H9 (cell line): ENCODE measurements around the gene ACTN2. TPM values are rescaled to one million over a fixed set of nuclear protein-coding genes. Genes with fewer than 3 reads are reported as not detected.

Source experiments
- DNase-seq: peaks from one replicate; pipeline ENCODE4 v3.0.0-alpha.2; 2017
- H2AFZ ChIP-seq: one replicate; pipeline ENCODE4 v1.6.1; 2013; ENCODE audit warnings: mild to moderate bottlenecking, low read length, control low read depth, moderate library complexity
- H2AK5ac ChIP-seq: 2 replicates; pipeline ENCODE4 v1.6.1; 2013; ENCODE audit warnings: low read length, control low read depth, mixed read lengths; ENCODE audit not compliant: insufficient read length
- H2BK120ac ChIP-seq: one replicate; pipeline ENCODE4 v1.6.1; 2013; ENCODE audit warnings: low read depth, mild to moderate bottlenecking, low read length, control low read depth, inconsistent platforms; ENCODE audit not compliant: poor library complexity, severe bottlenecking
- H2BK12ac ChIP-seq: 2 replicates; pipeline ENCODE4 v1.6.1; 2013; ENCODE audit warnings: low read length, control low read depth, mixed read lengths, low read depth; ENCODE audit not compliant: insufficient read length
- H2BK15ac ChIP-seq: 2 replicates; pipeline ENCODE4 v1.6.1; 2013; ENCODE audit warnings: low read depth, low read length, control low read depth
- H2BK20ac ChIP-seq: one replicate; pipeline ENCODE4 v1.6.1; 2013; ENCODE audit warnings: low read depth, mild to moderate bottlenecking, low read length, control low read depth, inconsistent platforms; ENCODE audit not compliant: poor library complexity, severe bottlenecking
- H2BK5ac ChIP-seq: 2 replicates; pipeline ENCODE4 v1.6.1; 2013; ENCODE audit warnings: low read length, control low read depth, mixed read lengths; ENCODE audit not compliant: insufficient read length
- H3K14ac ChIP-seq: 2 replicates; pipeline ENCODE4 v1.6.1; 2013; ENCODE audit warnings: low read length, control low read depth; ENCODE audit not compliant: insufficient read depth
- H3K18ac ChIP-seq: 2 replicates; pipeline ENCODE4 v1.6.1; 2013; ENCODE audit warnings: low read depth, mild to moderate bottlenecking, mixed read lengths, low read length, control low read depth; ENCODE audit not compliant: insufficient read length
- H3K23ac ChIP-seq: 2 replicates; pipeline ENCODE4 v1.6.1; 2013; ENCODE audit warnings: low read length, control low read depth, mixed read lengths, low read depth; ENCODE audit not compliant: insufficient read length
- H3K23me2 ChIP-seq: 2 replicates; pipeline ENCODE4 v1.6.1; 2013; ENCODE audit warnings: low read depth, mild to moderate bottlenecking, mixed read lengths, low read length, control low read depth; ENCODE audit not compliant: insufficient read length, poor library complexity, severe bottlenecking
- H3K27ac ChIP-seq: 2 replicates; pipeline ENCODE4 v1.5.1; 2013; ENCODE audit warnings: low read length, control low read depth, mixed read lengths, low read depth; ENCODE audit not compliant: insufficient read length
- H3K27me3 ChIP-seq: 2 replicates; pipeline ENCODE4 v1.6.1; 2013; ENCODE audit warnings: low read length, control low read depth, inconsistent platforms; ENCODE audit not compliant: insufficient read depth
- H3K4ac ChIP-seq: 2 replicates; pipeline ENCODE4 v1.6.1; 2013; ENCODE audit warnings: low read depth, mild to moderate bottlenecking, control low read depth, inconsistent platforms, low read length, moderate library complexity
- H3K4me1 ChIP-seq: 2 replicates; pipeline ENCODE4 v1.6.1; 2013; ENCODE audit warnings: low read length, control low read depth, inconsistent platforms; ENCODE audit not compliant: insufficient read depth
- H3K4me2 ChIP-seq: 2 replicates; pipeline ENCODE4 v1.6.1; 2013; ENCODE audit warnings: low read length, control low read depth, mixed read lengths; ENCODE audit not compliant: insufficient read length, insufficient read depth
- H3K56ac ChIP-seq: 2 replicates; pipeline ENCODE4 v1.6.1; 2013; ENCODE audit warnings: low read depth, mild to moderate bottlenecking, mixed read lengths, low read length, control low read depth; ENCODE audit not compliant: insufficient read length
- H3K79me1 ChIP-seq: 2 replicates; pipeline ENCODE4 v1.6.1; 2013; ENCODE audit warnings: low read depth, mild to moderate bottlenecking, moderate library complexity, low read length, control low read depth, inconsistent platforms; ENCODE audit not compliant: insufficient read depth, poor library complexity, severe bottlenecking
- H3K79me2 ChIP-seq: 2 replicates; pipeline ENCODE4 v1.6.1; 2013; ENCODE audit warnings: low read length, control low read depth, inconsistent platforms; ENCODE audit not compliant: insufficient read depth
- H3K9ac ChIP-seq: 2 replicates; pipeline ENCODE4 v1.6.1; 2013; ENCODE audit warnings: low read length, control low read depth, mixed read lengths; ENCODE audit not compliant: insufficient read length; ENCODE audit errors: extremely low read depth
- H3K9me3 ChIP-seq: one replicate; pipeline ENCODE4 v1.6.1; 2013; ENCODE audit warnings: low read depth, low read length, inconsistent platforms; ENCODE audit not compliant: control insufficient read depth
- H3T11ph ChIP-seq: one replicate; pipeline ENCODE4 v1.6.1; 2013; ENCODE audit warnings: mild to moderate bottlenecking, low read length, control low read depth, inconsistent platforms
- H4K20me1 ChIP-seq: one replicate; pipeline ENCODE4 v1.6.1; 2013; ENCODE audit not compliant: control insufficient read depth, insufficient read length, insufficient read depth
- H4K5ac ChIP-seq: 2 replicates; pipeline ENCODE4 v1.6.1; 2013; ENCODE audit warnings: low read depth, mild to moderate bottlenecking, mixed read lengths, low read length, control low read depth; ENCODE audit not compliant: insufficient read length
- H4K8ac ChIP-seq: replicated peaks from 2 replicates; pipeline ENCODE4 v1.6.1; 2013; ENCODE audit warnings: low read length, control low read depth, mixed read lengths, low read depth; ENCODE audit not compliant: insufficient read length
- H4K91ac ChIP-seq: 2 replicates; pipeline ENCODE4 v1.6.1; 2013; ENCODE audit warnings: low read depth, mild to moderate bottlenecking, moderate library complexity, mixed read lengths, low read length, control low read depth; ENCODE audit not compliant: insufficient read length
- H3K27ac Mint-ChIP-seq, 3 experiments: 2 replicates in 2 of 3; 3 replicates in 1 of 3; pipeline ENCODE4 v1.8.0; 2020 to 2021; ENCODE audit warnings: mixed read lengths in 3 of 3, mild to moderate bottlenecking in 1 of 3, moderate library complexity in 1 of 3
- H3K27me3 Mint-ChIP-seq: 2 replicates; pipeline ENCODE4 v1.8.0; 2021; ENCODE audit warnings: low read depth, mild to moderate bottlenecking, moderate library complexity, mixed read lengths
- H3K36me3 Mint-ChIP-seq, 3 experiments: 2 replicates in 2 of 3; 3 replicates in 1 of 3; pipeline ENCODE4 v1.8.0; 2020 to 2021; ENCODE audit warnings: low read depth in 3 of 3, mixed read lengths in 3 of 3; ENCODE audit not compliant: insufficient read depth in 1 of 3
- H3K4me1 Mint-ChIP-seq, 2 experiments: 2 replicates each; pipeline ENCODE4 v1.8.0; 2020; ENCODE audit warnings: mixed read lengths in 2 of 2
- H3K4me3 Mint-ChIP-seq, 2 experiments: 2 replicates in 1 of 2; 3 replicates in 1 of 2; pipeline ENCODE4 v1.8.0; 2020 to 2021; ENCODE audit warnings: mild to moderate bottlenecking in 2 of 2, mixed read lengths in 2 of 2, moderate library complexity in 1 of 2
- H3K9me3 Mint-ChIP-seq, 2 experiments: 2 replicates in 1 of 2; 3 replicates in 1 of 2; pipeline ENCODE4 v1.8.0; 2020; ENCODE audit warnings: mild to moderate bottlenecking in 2 of 2, mixed read lengths in 2 of 2, moderate library complexity in 1 of 2
- CTCF ChIP-seq: fragments of 200-600 bp; sonication (generic); conservative IDR thresholded peaks from 3 replicates; pipeline ENCODE4 v1.8.0; 2021; ENCODE audit warnings: antibody characterized with exemption, mild to moderate bottlenecking
- WGBS: extraction: QIAGEN DNeasy Blood & Tissue Kit; methylation state at CpG from one replicate; pipeline ENCODE4 v1.1.7; 2013; ENCODE audit warnings: missing lambda C conversion rate, low lambda C conversion rate, mixed read lengths; ENCODE audit not compliant: insufficient read length; ENCODE audit errors: extremely low coverage; 5-methylcytosine and 5-hydroxymethylcytosine counted together
- total RNA-seq: library from RNA; stranded (reverse); gene quantifications from 2 replicates; pipeline ENCODE4 v1.2.1, GENCODE V29; 2021

The ACTN2 gene
- total RNA-seq, 1 experiment from 2014 or later: 2.3 TPM

- no peak for TF ChIP-seq CTCF
- no peaks in the 10 kb centered on the region for H3K27me3 Mint-ChIP-seq
- H3K27ac Mint-ChIP-seq: peak overlapping the region in 1 of 3 experiments; percentile 31; a peak in 1 of 7 replicates
These were observed 50.5 kb downstream of the ACTN2 start for GRCh38 chr1:236736761-236737160.

More at GRCh38 chr1:236736761-236737160, 50.5 kb downstream of the ACTN2 start:
- Mint-ChIP-seq H3K4me1 (peaks cover 8 to 15% of the 10 kb centered on the region in 2 experiments; a peak in 3 of 4 replicates), H3K9me3 (no peaks in the 10 kb centered on the region; a peak in 1 of 5 replicates), H3K4me3 (no peak overlapping the region), H3K36me3 (peaks cover 6 to 14% (median 6%) of the 10 kb centered on the region in 3 experiments; a peak in 6 of 7 replicates)
- Histone ChIP-seq H3K79me1 (no peaks in the 10 kb centered on the region), H3T11ph (no peak overlapping the region), H3K9ac (no peak overlapping the region), H3K23ac (no peak overlapping the region), H2BK120ac (no peak overlapping the region), H3K14ac (no peak overlapping the region), H3K9me3 (no peaks in the 10 kb centered on the region), H2AK5ac (no peak overlapping the region), H2BK15ac (no peak overlapping the region), H3K56ac (no peak overlapping the region), H2BK12ac (no peak overlapping the region), H2AFZ (no peak overlapping the region), H2BK5ac (no peak overlapping the region), H4K5ac (no peak overlapping the region), H3K79me2 (no peaks in the 10 kb centered on the region), H3K27ac (no peak overlapping the region), H4K8ac (no peak overlapping the region), H3K23me2 (no peaks in the 10 kb centered on the region), H3K4ac (no peak overlapping the region), H4K20me1 (no peaks in the 10 kb centered on the region), H4K91ac (no peak overlapping the region), H3K4me1 (peaks cover 3% of the 10 kb centered on the region; the same call in 1 of the 2 replicates), H3K4me2 (no peak overlapping the region), H3K18ac (no peak overlapping the region), H2BK20ac (no peak overlapping the region), H3K27me3 (no peaks in the 10 kb centered on the region)
- no CpG with 5 or more reads among the region's 15 CpGs for WGBS
- DNase-seq: no peak
